CD4-positive, CD25-positive, alpha-beta regulatory T cell (primary cell): ENCODE measurements around the gene RHEB. TPM values are rescaled to one million over a fixed set of nuclear protein-coding genes. Genes with fewer than 3 reads are reported as not detected.

Experiments used
- ATAC-seq, 2 donors: fragments of 150-1000 bp; cut with Tn5 transposase; one replicate each; pipeline ENCODE4 v1.10.0; 2021; ENCODE audit warnings: low read depth in 2 of 2, moderate number of reproducible peaks in 2 of 2, moderate library complexity in 1 of 2
- DNase-seq, 3 donors: peaks; one replicate each; pipeline versions ENCODE4 v3.0.0 to v3.0.0-alpha.2; 2012 to 2022; ENCODE audit warnings: mixed read lengths in 1 of 3
- H3K27ac ChIP-seq: one replicate; pipeline ENCODE4 v1.7.0; 2013; ENCODE audit warnings: mild to moderate bottlenecking, low read length; ENCODE audit not compliant: insufficient read depth, poor library complexity, severe bottlenecking
- H3K27me3 ChIP-seq: one replicate; pipeline ENCODE4 v1.7.0; 2013; ENCODE audit warnings: low read length; ENCODE audit not compliant: control insufficient read depth, insufficient read depth
- H3K36me3 ChIP-seq: one replicate; pipeline ENCODE4 v1.7.0; 2013; ENCODE audit warnings: mild to moderate bottlenecking, low read length, moderate library complexity; ENCODE audit not compliant: control insufficient read depth, insufficient read depth
- H3K4me1 ChIP-seq: 2 replicates; pipeline ENCODE4 v1.7.0; 2013; ENCODE audit warnings: mild to moderate bottlenecking, low read length; ENCODE audit not compliant: insufficient read depth, control insufficient read depth, poor library complexity, severe bottlenecking
- H3K4me3 ChIP-seq: one replicate; pipeline ENCODE4 v1.7.0; 2013; ENCODE audit warnings: low read depth, mild to moderate bottlenecking, low read length, moderate library complexity
- H3K9me3 ChIP-seq, 2 experiments: 1 replicate in 1 of 2; 2 replicates in 1 of 2; pipeline ENCODE4 v1.7.0; 2013; ENCODE audit warnings: low read length in 2 of 2, mild to moderate bottlenecking in 1 of 2, moderate library complexity in 1 of 2; ENCODE audit not compliant: control insufficient read depth in 2 of 2
- H3K27ac Mint-ChIP-seq, 3 donors: one replicate each; pipeline ENCODE4 v1.8.0; 2020 to 2022; ENCODE audit warnings: mild to moderate bottlenecking in 3 of 3, mixed read lengths in 3 of 3, moderate library complexity in 2 of 3
- H3K27me3 Mint-ChIP-seq: one replicate; pipeline ENCODE4 v1.8.0; 2022; ENCODE audit warnings: mild to moderate bottlenecking, mixed read lengths
- H3K36me3 Mint-ChIP-seq: one replicate; pipeline ENCODE4 v1.8.0; 2020; ENCODE audit warnings: mixed read lengths
- H3K4me1 Mint-ChIP-seq, 4 donors: one replicate each; pipeline ENCODE4 v1.8.0; 2020 to 2022; ENCODE audit warnings: mixed read lengths in 4 of 4, mild to moderate bottlenecking in 1 of 4
- H3K4me3 Mint-ChIP-seq, 4 donors: one replicate each; pipeline ENCODE4 v1.8.0; 2020 to 2022; ENCODE audit warnings: mild to moderate bottlenecking in 4 of 4, mixed read lengths in 4 of 4, moderate library complexity in 3 of 4
- H3K9me3 Mint-ChIP-seq, 7 donors: one replicate each; pipeline ENCODE4 v1.8.0; 2020 to 2022; ENCODE audit warnings: mixed read lengths in 7 of 7, mild to moderate bottlenecking in 3 of 7, moderate library complexity in 2 of 7
- polyA plus RNA-seq, 4 donors: library from polyadenylated mRNA; unstranded; fragments of 300-500 nt; fragmentation: Illumina TruSeq; gene quantifications; one replicate each; pipeline ENCODE4 v1.2.3, GENCODE V29; 2021
- total RNA-seq: library from RNA; stranded (reverse); gene quantifications from one replicate; pipeline ENCODE4 v1.2.3, GENCODE V29; 2022

Gene RHEB
- total and polyA plus RNA-seq, 5 donors from 2014 or later, result 51.3 to 72.6 (median 65.3) TPM

DNA sequence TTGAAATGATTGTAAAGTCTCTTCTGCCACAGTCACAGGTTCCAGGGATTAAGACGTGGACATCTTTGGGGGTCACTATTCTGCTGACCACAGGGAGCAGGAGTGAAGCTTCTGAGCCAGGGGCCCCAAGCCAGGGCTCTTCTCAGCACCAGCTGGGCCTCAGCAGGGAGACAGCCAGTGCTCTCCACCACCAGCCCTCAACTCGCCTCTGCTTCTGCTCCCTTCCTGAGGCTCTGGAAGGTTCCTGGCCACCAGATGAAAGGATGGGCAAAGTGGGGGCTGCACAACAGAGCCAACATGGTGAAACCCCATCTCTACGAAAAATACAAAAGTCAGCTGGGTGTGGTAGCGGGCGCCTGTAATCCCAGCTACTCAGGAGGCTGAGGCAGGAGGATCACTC is 68.5 kb downstream of the RHEB start:
- Mint-ChIP-seq H3K27me3 (peaks cover 30% of the 10 kb centered on the region), H3K9me3 (peaks cover 0 to 4% (median 0%) of the 10 kb centered on the region in 7 donors), H3K27ac (no peak overlapping the region), H3K36me3 (no peaks in the 10 kb centered on the region), H3K4me1 (no peaks in the 10 kb centered on the region), H3K4me3 (peak overlapping the region in 1 of 4 donors; percentile 32)
- H3K27ac ChIP-seq, result no peak overlapping the region
- ATAC-seq (no peak), DNase-seq (no peak)
- no peaks in the 10 kb centered on the region for H3K9me3 ChIP-seq
- peaks cover 7% of the 10 kb centered on the region for H3K4me1 ChIP-seq
- H3K27me3 ChIP-seq, result no peaks in the 10 kb centered on the region
- no peak overlapping the region for H3K4me3 ChIP-seq
- H3K36me3 ChIP-seq, result no peaks in the 10 kb centered on the region

- H3K4me3 ChIP-seq, result no peak overlapping the region
- DNase-seq (no peak), ATAC-seq (no peak)
- Mint-ChIP-seq H3K27me3 (peaks cover 36% of the 10 kb centered on the region), H3K4me3 (no peak overlapping the region), H3K9me3 (peaks cover 0 to 2% (median 0%) of the 10 kb centered on the region in 7 donors), H3K27ac (no peak overlapping the region), H3K4me1 (peaks cover 0 to 6% (median 0%) of the 10 kb centered on the region in 4 donors), H3K36me3 (no peaks in the 10 kb centered on the region)
- H3K36me3 ChIP-seq, result no peaks in the 10 kb centered on the region
- H3K9me3 ChIP-seq, result no peaks in the 10 kb centered on the region
- no peak overlapping the region for H3K27ac ChIP-seq
- no peaks in the 10 kb centered on the region for H3K27me3 ChIP-seq
- H3K4me1 ChIP-seq, result peaks cover 7% of the 10 kb centered on the region
Measured at GRCh38 chr7:151449990-151450389, 69.7 kb downstream of the RHEB start.

- no peaks in the 10 kb centered on the region for H3K36me3 Mint-ChIP-seq
- Histone ChIP-seq H3K27ac (no peak overlapping the region), H3K9me3 (no peaks in the 10 kb centered on the region), H3K4me3 (no peak overlapping the region), H3K36me3 (no peaks in the 10 kb centered on the region), H3K4me1 (peaks cover 7% of the 10 kb centered on the region), H3K27me3 (no peaks in the 10 kb centered on the region)
- H3K9me3 Mint-ChIP-seq, result peaks cover 0 to 2% (median 0%) of the 10 kb centered on the region in 7 donors
- DNase-seq (peak; percentile 54 to 81 (median 75)), ATAC-seq (peak; percentile 84 to 85)
- peak overlapping the region; percentile 79 to 96 (median 88) for H3K4me3 Mint-ChIP-seq
- no peak overlapping the region for H3K27ac Mint-ChIP-seq
- peaks cover 29% of the 10 kb centered on the region for H3K27me3 Mint-ChIP-seq
- H3K4me1 Mint-ChIP-seq, result peaks cover 0 to 6% (median 0%) of the 10 kb centered on the region in 4 donors
Measured at GRCh38 chr7:151448261-151449252, 71.1 kb downstream of the RHEB start.

DNA sequence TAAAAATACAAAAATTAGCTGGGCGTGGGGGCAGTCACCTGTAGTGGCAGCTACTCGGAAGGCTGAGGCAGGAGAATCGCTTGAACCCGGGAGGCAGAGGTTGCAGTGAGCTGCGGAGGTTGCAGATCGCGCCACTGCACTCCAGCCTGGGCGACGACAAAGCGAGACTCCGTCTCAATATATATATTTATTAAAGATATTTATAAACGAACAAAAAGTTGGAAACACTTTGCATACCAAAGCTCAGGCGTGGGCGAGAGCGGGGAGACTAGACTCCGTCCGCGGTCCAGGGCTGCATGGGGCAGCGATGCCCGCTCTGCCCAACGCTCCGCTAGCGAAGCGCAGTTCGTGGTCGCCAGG is 71.8 kb downstream of the RHEB start:
- Mint-ChIP-seq H3K9me3 (peaks cover 0 to 2% (median 0%) of the 10 kb centered on the region in 7 donors), H3K4me3 (peak overlapping the region; percentile 48 to 89 (median 76)), H3K4me1 (peaks cover 0 to 6% (median 1%) of the 10 kb centered on the region in 4 donors), H3K27me3 (peaks cover 29% of the 10 kb centered on the region), H3K36me3 (no peaks in the 10 kb centered on the region), H3K27ac (no peak overlapping the region)
- H3K27ac ChIP-seq, result no peak overlapping the region
- H3K9me3 ChIP-seq, result no peaks in the 10 kb centered on the region
- no peak for DNase-seq
- peaks cover 7% of the 10 kb centered on the region for H3K4me1 ChIP-seq
- no peak for ATAC-seq
- H3K4me3 ChIP-seq, result no peak overlapping the region
- H3K27me3 ChIP-seq, result no peaks in the 10 kb centered on the region
- no peaks in the 10 kb centered on the region for H3K36me3 ChIP-seq

DNA sequence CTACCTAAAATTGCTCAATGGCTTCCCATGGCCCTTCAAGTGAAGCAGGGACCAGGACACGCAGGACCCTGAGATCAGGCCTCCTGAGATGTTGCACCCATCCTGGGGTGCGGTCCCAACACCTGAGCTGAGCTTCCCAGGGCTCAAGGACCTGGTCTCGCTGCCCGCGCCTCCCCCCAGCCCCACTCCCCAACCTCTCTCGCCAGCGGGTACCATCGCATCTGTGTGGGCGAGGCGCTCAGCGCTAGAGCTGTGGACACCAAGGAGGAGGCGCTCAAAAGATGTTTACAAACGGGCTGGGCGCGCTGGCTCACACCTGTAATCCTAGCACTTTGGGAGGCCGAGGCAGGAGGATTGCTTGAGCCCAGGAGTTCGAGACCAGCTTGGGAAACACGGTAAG is 72.4 kb downstream of the RHEB start:
- Mint-ChIP-seq H3K27me3 (peaks cover 29% of the 10 kb centered on the region), H3K9me3 (peaks cover 0 to 2% (median 0%) of the 10 kb centered on the region in 7 donors), H3K27ac (no peak overlapping the region), H3K4me3 (peak overlapping the region in 3 of 4 donors; percentile 15 to 48 (median 16)), H3K4me1 (peaks cover 0 to 7% (median 3%) of the 10 kb centered on the region in 4 donors), H3K36me3 (no peaks in the 10 kb centered on the region)
- Histone ChIP-seq H3K4me1 (peaks cover 7% of the 10 kb centered on the region), H3K27ac (no peak overlapping the region), H3K4me3 (no peak overlapping the region), H3K9me3 (no peaks in the 10 kb centered on the region), H3K27me3 (no peaks in the 10 kb centered on the region), H3K36me3 (no peaks in the 10 kb centered on the region)
- DNase-seq (no peak), ATAC-seq (no peak)

DNA sequence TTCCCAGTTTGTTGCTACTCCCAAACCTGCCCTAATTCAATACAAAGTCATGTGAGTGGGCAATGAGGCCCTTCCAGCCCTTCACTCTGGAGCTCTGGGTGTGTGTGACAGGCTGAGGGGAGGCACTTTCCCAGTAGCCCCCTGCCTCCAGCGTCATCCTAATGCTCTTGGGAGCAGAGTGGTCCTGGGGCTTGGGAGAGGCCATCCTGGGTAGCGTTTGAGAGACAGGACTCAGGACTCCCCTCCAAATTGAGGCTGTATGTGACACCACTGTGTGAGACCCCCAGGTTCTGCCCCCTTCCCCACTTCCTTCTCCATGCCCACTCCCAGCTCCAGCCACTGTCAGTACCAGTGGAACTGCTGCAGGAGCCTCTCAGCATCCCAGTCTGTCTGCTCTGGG is 73.3 kb downstream of the RHEB start:
- H3K36me3 ChIP-seq, result no peaks in the 10 kb centered on the region
- H3K4me1 Mint-ChIP-seq, result peaks cover 0 to 14% (median 4%) of the 10 kb centered on the region in 4 donors
- H3K36me3 Mint-ChIP-seq, result no peaks in the 10 kb centered on the region
- DNase-seq (no peak), ATAC-seq (no peak)
- no peak overlapping the region for H3K27ac ChIP-seq
- no peak overlapping the region for H3K4me3 Mint-ChIP-seq
- peaks cover 0 to 2% (median 0%) of the 10 kb centered on the region in 7 donors for H3K9me3 Mint-ChIP-seq
- H3K27me3 ChIP-seq, result no peaks in the 10 kb centered on the region
- peaks cover 12% of the 10 kb centered on the region for H3K4me1 ChIP-seq
- H3K27ac Mint-ChIP-seq, result peak overlapping the region in 1 of 3 donors; percentile 33
- no peak overlapping the region for H3K4me3 ChIP-seq
- peaks cover 34% of the 10 kb centered on the region for H3K27me3 Mint-ChIP-seq
- H3K9me3 ChIP-seq, result no peaks in the 10 kb centered on the region

DNA sequence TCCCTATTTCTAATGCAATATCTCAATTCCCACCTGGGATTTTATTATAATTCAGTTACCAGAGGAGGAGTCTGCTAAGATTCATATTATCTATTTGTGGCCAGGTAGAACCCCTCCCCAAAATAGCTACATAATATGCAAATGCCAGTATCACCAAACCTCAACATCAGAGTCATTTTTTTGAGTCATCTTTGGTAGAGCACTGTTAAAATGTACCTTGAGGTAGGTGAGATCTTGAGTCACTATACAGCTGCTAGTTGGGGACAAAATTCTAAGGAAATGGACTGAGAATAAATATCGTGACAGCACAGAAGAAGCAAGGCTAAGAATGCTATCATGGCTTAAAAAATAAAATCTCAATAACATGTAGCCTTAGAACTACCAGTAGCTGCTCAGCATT is 75.1 kb downstream of the RHEB start:
- Mint-ChIP-seq H3K36me3 (no peaks in the 10 kb centered on the region), H3K27ac (no peak overlapping the region), H3K4me1 (peaks cover 0 to 28% (median 6%) of the 10 kb centered on the region in 4 donors), H3K27me3 (peaks cover 39% of the 10 kb centered on the region), H3K4me3 (peak overlapping the region in 1 of 4 donors; percentile 62), H3K9me3 (peaks cover 0 to 2% (median 0%) of the 10 kb centered on the region in 7 donors)
- Histone ChIP-seq H3K27me3 (no peaks in the 10 kb centered on the region), H3K9me3 (no peaks in the 10 kb centered on the region), H3K4me1 (peaks cover 14% of the 10 kb centered on the region), H3K27ac (no peak overlapping the region), H3K4me3 (no peak overlapping the region), H3K36me3 (no peaks in the 10 kb centered on the region)
- ATAC-seq (no peak), DNase-seq (no peak)
